Stimulated activated CD4-positive, alpha-beta T cell treated with anti-CD3 and anti-CD28 coated beads, Interleukin-1b, Interleukin-23, amount 100 ng/mL, for 24 hours (primary cell): Measurements from ENCODE around the gene MAN2A2.

Source experiments
- DNase-seq, 4 experiments: peaks; one replicate each; pipeline ENCODE4 v3.0.0-alpha.2; 2020; ENCODE audit warnings: low read depth in 4 of 4, low spot score in 1 of 4

The MAN2A2 gene

GRCh38 chr15:90902840-90903732, at the start of gene MAN2A2:
TSS of gene MAN2A2 (plus strand) at chr15:90903302. CDS start at chr15:90904208, 906 bp downstream.
- DNase-seq: peak; percentile 54 to 77 (median 68)

GRCh38 chr15:90855139-90855538, 48.0 kb upstream of the MAN2A2 start:
- no peak for DNase-seq

DNA sequence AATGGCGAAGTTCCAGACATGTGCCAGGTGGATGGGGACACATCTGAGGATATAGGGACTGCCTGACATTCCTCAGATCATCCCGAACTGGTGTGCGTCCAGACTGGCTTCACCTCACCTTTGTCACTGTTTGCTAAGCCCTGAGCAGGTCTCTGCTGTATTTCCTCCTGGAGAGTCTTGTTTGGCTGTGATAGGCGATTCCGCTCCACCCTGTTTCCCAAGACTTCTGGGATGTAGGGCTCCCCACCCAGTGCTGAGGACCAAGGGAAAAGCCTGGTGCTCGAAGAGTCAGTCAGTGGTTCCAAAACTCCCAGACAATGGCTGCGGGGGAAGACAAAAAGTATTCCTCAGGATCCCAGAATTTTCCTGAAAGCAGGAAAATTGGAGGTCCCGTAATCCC, 45.8 kb upstream of the MAN2A2 start:
- no peak for DNase-seq

GRCh38 chr15:90857883-90858443, 45.1 kb upstream of the MAN2A2 start:
- DNase-seq: no peak

DNA sequence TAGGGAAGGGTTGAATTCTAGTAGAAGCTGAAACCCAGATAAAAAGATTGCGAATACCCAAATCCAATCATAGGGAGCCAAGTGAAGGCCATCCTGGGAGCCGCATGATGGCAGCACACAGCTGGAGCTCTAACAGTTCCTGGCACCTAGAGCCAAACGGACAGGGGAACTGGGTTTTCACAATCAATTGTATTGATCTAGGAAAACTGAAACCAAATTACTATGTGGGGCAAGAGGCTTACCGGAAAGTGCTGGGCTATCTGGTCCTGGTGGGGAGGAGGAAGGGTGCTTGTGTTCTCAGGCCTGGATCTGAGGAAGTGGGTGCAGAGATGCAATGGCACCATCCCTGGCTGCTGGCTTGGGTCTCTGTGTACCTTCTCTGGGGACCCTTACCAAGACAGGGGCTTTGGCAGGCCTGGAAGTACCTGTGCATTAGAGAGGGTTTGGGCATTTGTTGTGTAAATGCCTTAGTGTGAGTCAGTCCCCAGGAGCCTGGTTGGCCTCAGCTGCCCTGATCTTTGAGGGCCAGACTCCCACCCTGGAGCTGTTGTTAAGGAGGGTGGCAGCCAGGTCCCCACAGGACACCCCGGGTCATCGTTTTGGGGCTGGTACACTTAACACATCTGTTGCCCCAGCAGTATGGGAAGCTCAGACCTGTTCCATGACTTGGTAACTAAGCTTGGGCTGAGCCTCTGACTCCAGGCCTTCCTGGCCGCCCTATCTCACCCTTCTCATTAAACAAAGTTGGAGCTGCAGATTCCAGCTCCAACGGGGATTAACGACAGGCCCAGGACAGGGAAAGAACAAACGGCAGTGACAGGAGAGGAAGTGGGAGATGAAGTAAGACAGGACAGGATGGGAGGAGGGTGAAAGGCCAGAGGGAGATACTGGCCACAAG, 43.6 kb upstream of the MAN2A2 start:
- DNase-seq: no peak

GRCh38 chr15:90860450-90860849, 42.7 kb upstream of the MAN2A2 start:
- no peak for DNase-seq

GRCh38 chr15:90860942-90861675, 42.0 kb upstream of the MAN2A2 start:
- no peak for DNase-seq

DNA sequence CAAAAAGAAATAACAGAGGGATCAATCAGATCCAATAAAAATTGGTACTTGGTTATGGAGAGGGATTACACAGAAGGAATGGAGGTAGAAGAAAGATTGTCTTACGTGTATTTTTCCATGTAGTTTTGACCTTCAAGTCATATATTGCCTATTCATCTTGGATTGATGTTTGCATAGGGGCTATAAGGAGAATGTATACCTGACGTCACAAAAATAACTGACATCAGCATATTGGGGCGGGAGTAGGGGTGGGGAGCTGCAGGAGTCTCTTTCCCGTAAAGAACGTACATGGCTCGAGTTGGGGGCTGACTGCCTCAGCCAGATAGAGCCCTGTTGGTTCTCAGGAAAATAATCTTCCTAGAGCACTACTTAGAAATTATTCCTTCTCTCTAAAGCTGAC, 40.6 kb upstream of the MAN2A2 start:
- no peak for DNase-seq

- DNase-seq: no peak
These were observed 39.9 kb upstream of the MAN2A2 start for GRCh38 chr15:90862964-90863778.

DNA sequence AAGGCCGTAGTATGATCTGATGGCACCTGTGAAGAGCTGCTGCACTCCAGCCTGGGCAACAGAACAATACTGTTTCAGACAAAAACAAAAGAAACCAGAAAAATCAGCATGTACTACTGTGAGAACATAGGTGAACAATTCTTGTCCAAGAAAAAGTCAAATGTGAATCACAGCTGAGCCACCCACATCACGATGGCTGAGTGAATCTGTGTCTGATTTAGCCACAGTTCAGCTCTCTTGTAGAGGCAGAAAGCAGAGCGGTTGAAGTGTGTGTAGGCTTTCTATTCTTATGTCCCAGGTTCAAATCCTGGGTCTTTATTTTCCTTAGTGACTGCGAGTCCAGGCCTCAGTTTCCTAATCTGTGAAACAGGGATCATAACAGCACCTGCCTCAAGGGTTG, 39.1 kb upstream of the MAN2A2 start:
- DNase-seq: no peak

DNA sequence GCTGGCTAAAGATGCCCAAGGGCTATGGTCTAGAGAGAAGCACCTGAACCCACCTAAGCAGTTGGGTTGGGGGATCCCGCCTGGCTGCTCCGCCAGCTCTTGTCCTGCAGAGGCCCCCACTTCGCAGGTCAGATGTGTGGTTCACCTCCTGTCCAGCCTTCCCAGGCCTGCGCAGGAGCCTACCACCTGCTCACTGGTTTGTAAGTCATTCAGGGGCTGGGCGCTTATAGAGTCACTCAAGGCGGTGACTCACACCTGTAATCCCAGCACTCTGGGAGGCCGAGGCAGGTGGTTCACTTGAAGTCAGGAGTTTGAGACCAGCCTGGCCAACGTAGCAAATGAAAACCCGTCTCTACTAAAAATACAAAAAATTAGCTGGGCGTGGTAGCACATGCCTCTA, 38.6 kb upstream of the MAN2A2 start:
- DNase-seq: no peak

DNA sequence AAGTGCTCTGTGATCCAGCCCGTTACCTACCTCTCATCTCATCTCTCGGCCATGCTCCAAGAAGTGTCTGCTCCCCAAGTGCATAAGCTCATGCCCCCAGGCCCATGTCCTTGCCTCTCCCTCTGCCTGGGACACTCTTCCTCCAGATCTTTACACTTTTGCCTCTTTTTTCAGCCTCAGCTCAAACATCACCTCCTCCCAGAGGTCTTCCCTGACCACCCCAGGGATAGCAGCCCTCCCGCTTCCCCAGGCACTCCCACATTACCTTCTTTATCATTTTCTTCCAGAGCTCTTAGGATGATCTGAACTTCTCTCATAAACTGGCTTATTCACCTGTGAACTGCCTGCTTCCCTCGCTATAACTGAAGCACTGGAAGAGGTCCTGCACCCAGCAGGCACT, 37.4 kb upstream of the MAN2A2 start:
- no peak for DNase-seq

DNA sequence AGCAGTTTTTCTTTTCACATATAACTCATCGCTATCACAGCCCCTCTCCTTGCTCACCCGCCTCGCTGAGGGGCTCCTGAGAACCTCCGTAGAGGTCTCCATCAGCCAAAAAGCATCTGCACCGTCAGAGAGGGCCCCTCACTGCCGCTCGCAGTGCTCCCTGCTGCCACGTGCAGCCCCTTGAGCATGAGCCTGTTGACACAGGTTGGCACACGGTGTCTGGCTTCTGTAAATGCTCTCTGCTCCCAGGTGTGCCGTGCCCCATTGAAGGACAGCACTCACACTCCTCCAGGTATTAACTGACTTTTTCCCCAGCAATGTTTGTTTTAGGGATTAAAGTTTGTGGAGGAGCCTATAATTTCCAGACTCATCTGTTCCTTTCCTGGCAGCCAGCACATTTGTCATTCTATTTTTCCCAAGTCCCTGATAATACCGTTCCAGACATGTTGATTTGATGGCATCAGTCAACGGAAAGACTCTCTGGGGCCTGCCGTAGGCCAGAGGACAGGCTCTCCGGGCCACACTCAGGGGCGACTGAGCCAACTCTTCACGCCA, 36.9 kb upstream of the MAN2A2 start:
- DNase-seq: no peak

GRCh38 chr15:90866800-90867199, 36.3 kb upstream of the MAN2A2 start:
- DNase-seq: no peak

GRCh38 chr15:90868261-90868689, 34.8 kb upstream of the MAN2A2 start, which contains the start of gene FURIN:
TSS of gene FURIN (plus strand) at chr15:90868588. CDS start at chr15:90875741, 7,153 bp downstream.
- DNase-seq: no peak

GRCh38 chr15:90869140-90869541, 34.0 kb upstream of the MAN2A2 start:
- no peak for DNase-seq

DNA sequence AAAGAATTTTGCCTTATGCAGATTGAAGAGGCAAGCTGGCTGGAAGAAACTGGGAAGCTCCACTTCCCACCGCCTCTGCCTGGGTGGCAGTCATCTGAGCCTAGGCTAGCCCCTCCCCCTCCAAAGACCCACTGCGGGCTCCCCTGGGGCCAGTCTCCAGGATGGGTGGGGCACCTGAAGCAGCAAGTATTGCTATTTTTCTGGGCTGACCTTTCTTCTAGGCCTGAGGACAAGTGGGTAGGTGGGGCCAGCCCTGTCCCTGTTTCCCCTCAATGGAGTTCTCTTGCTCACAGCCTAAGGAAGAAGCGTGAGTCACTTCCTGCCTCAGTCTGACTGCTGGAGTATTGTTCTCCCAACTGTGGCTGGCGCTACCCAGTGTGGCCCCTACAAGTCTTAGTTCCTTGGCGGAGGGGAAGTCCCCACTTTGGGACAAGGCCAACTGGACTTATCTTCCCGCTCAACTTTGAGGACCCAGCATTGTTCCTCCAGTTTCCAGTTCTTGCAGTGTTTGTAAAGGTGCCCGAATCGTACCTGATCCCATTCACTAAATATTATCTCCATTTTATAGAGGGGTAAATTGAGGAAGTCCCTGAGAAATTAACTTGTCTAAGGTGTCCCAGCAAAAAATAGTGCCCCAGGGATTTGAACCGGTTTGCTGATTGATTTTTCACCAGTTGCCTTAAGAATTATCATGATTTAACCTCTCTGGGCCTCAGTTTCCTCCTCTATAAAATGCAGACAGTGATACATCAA, 33.3 kb upstream of the MAN2A2 start:
- DNase-seq: peak in 1 of 4 experiments; percentile 76

- DNase-seq: no peak
These were observed 32.6 kb upstream of the MAN2A2 start for GRCh38 chr15:90870354-90871138.
